Liver (tissue), 9 donors: ENCODE results near the gene FBXO8. TPM values are rescaled to one million over a fixed set of nuclear protein-coding genes. Genes with fewer than 3 reads are reported as not detected.

Experiments
- DNase-seq: peaks from one replicate; pipeline ENCODE4 v3.0.0-alpha.2; 2017; ENCODE audit warnings: low spot score
- H3K27ac ChIP-seq, 2 donors: one replicate each; pipeline ENCODE4 v1.7.0; 2013; ENCODE audit warnings: inconsistent platforms in 2 of 2, low read length in 2 of 2, control low read depth in 1 of 2, low read depth in 1 of 2, mild to moderate bottlenecking in 1 of 2
- H3K27me3 ChIP-seq, 4 donors: one replicate each; pipeline versions ENCODE4 v1.6.1 to v1.7.0; 2013; ENCODE audit warnings: low read length in 3 of 4, inconsistent platforms in 1 of 4, mild to moderate bottlenecking in 1 of 4, moderate library complexity in 1 of 4; ENCODE audit not compliant: control insufficient read depth in 4 of 4, insufficient read depth in 4 of 4
- H3K36me3 ChIP-seq, 4 donors: one replicate each; pipeline versions ENCODE4 v1.6.1 to v1.7.0; 2013; ENCODE audit warnings: low read length in 3 of 4, mild to moderate bottlenecking in 3 of 4, low read depth in 1 of 4, moderate library complexity in 1 of 4; ENCODE audit not compliant: control insufficient read depth in 4 of 4, insufficient read depth in 3 of 4
- H3K4me1 ChIP-seq, 4 donors: one replicate each; pipeline versions ENCODE4 v1.6.1 to v1.7.0; 2013; ENCODE audit warnings: low read length in 3 of 4, mild to moderate bottlenecking in 3 of 4, moderate library complexity in 1 of 4; ENCODE audit not compliant: control insufficient read depth in 4 of 4, insufficient read depth in 4 of 4
- H3K4me3 ChIP-seq, 3 donors: one replicate each; pipeline versions ENCODE4 v1.6.1 to v1.7.0; 2013; ENCODE audit warnings: low read length in 3 of 3, control low read depth in 1 of 3, low read depth in 1 of 3, mild to moderate bottlenecking in 1 of 3
- H3K9ac ChIP-seq, 2 donors: one replicate each; pipeline ENCODE4 v1.7.0; 2013; ENCODE audit warnings: low read length in 2 of 2, mild to moderate bottlenecking in 2 of 2, moderate library complexity in 2 of 2, control low read depth in 1 of 2, low read depth in 1 of 2
- H3K9me3 ChIP-seq, 4 donors: one replicate each; pipeline versions ENCODE4 v1.6.1 to v1.7.0; 2013; ENCODE audit warnings: low read length in 3 of 4; ENCODE audit not compliant: control insufficient read depth in 4 of 4
- EGR1 ChIP-seq, 2 donors: IDR thresholded peaks; 2 replicates each; pipeline ENCODE4 v1.6.1; 2016 to 2018; ENCODE audit warnings: antibody characterized with exemption in 2 of 2, low read depth in 2 of 2
- FOXA2 ChIP-seq: IDR thresholded peaks from 2 replicates; pipeline ENCODE4 v1.6.1; 2016; ENCODE audit warnings: antibody characterized with exemption
- HNF4A ChIP-seq, 2 donors: conservative IDR thresholded peaks; 2 replicates each; pipeline ENCODE4 v1.6.1; 2016; ENCODE audit warnings: antibody characterized with exemption in 2 of 2, mild to moderate bottlenecking in 2 of 2
- HNF4G ChIP-seq: IDR thresholded peaks from 2 replicates; pipeline ENCODE4 v1.6.1; 2016; ENCODE audit warnings: antibody characterized with exemption
- JUND ChIP-seq, 2 donors: IDR thresholded peaks; 2 replicates each; pipeline ENCODE4 v1.6.1; 2016; ENCODE audit warnings: antibody characterized with exemption in 2 of 2
- NR2F2 ChIP-seq: IDR thresholded peaks from 2 replicates; pipeline ENCODE4 v1.6.1; 2016; ENCODE audit warnings: antibody characterized with exemption
- RAD21 ChIP-seq, 2 donors: IDR thresholded peaks; 2 replicates each; pipeline ENCODE4 v1.6.1; 2016; ENCODE audit warnings: antibody characterized with exemption in 2 of 2, mild to moderate bottlenecking in 2 of 2
- RXRA ChIP-seq, 2 donors: IDR thresholded peaks; 2 replicates each; pipeline ENCODE4 v1.6.1; 2017 to 2018; ENCODE audit warnings: antibody characterized with exemption in 2 of 2, mild to moderate bottlenecking in 1 of 2
- SP1 ChIP-seq: IDR thresholded peaks from 2 replicates; pipeline ENCODE4 v1.6.1; 2018; ENCODE audit warnings: antibody characterized with exemption, mild to moderate bottlenecking
- TAF1 ChIP-seq: conservative IDR thresholded peaks from 2 replicates; pipeline ENCODE4 v1.6.1; 2016; ENCODE audit warnings: antibody characterized with exemption, mild to moderate bottlenecking
- YY1 ChIP-seq: IDR thresholded peaks from 2 replicates; pipeline ENCODE4 v1.6.1; 2016; ENCODE audit warnings: antibody characterized with exemption, mild to moderate bottlenecking
- WGBS: extraction: QIAGEN DNeasy Blood & Tissue Kit; methylation state at CpG from one replicate; pipeline ENCODE4 v1.1.7; 2013; 5-methylcytosine and 5-hydroxymethylcytosine counted together
- polyA plus RNA-seq, 2 donors: library from polyadenylated mRNA; stranded (reverse) in 1 of 2; unstranded in 1 of 2; fragments of 200-250 nt in 1 of 2; fragments of >200 nt in 1 of 2; fragmentation: Nextera tagmentation in 1 of 2; extraction: Ambion mirVana in 1 of 2; gene quantifications; one replicate each; pipeline versions ENCODE4 v1.2.1 to v1.2.3, GENCODE V29; 2013 to 2015
- total RNA-seq, 2 donors: library from RNA; depleted of rRNA; stranded (reverse); fragments of >200 nt; gene quantifications; one replicate each; pipeline ENCODE4 v1.2.3, GENCODE V29; 2014
- TF ChIP-seq, protein P1 (sequence below): fragments of 150-350 bp; IDR thresholded peaks from 2 replicates; pipeline ENCODE4 v1.5.1; 2017; ENCODE audit warnings: improper control_type of control experiment, low read depth, low read length; ENCODE audit not compliant: missing input control
- TF ChIP-seq, protein P2 (sequence below): IDR thresholded peaks from 2 replicates; pipeline ENCODE4 v1.6.1; 2016; ENCODE audit warnings: antibody characterized with exemption, mild to moderate bottlenecking
- donor health status: healthy.
- donor health status: healthy.
- donor health status: healthy.
- donor health status: healthy.
- donor health status: healthy.

The FBXO8 gene
- total and polyA plus RNA-seq, 4 donors, result 15.0 to 56.1 (median 35.1) TPM

DNA sequence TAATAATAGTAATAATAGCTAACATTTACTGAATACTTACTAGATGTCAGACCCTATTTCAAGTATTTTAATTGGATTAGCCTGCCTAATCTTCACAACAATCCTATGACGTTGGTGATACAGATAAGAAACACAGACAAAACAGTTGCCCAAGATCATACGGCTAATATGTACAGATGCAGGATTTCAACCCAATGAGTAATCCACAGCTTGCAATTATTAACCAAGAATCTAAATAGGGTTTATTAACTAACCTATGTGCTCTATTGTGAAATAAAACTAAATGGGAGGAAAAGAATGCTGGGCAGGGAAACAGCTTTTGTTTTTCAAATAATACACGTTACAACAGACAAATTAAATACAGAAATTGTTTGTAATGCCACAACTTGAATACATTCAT is 23.4 kb downstream of the FBXO8 start (continued):
- TF ChIP-seq, protein P1, sequence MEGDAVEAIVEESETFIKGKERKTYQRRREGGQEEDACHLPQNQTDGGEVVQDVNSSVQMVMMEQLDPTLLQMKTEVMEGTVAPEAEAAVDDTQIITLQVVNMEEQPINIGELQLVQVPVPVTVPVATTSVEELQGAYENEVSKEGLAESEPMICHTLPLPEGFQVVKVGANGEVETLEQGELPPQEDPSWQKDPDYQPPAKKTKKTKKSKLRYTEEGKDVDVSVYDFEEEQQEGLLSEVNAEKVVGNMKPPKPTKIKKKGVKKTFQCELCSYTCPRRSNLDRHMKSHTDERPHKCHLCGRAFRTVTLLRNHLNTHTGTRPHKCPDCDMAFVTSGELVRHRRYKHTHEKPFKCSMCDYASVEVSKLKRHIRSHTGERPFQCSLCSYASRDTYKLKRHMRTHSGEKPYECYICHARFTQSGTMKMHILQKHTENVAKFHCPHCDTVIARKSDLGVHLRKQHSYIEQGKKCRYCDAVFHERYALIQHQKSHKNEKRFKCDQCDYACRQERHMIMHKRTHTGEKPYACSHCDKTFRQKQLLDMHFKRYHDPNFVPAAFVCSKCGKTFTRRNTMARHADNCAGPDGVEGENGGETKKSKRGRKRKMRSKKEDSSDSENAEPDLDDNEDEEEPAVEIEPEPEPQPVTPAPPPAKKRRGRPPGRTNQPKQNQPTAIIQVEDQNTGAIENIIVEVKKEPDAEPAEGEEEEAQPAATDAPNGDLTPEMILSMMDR, result no peak
- TF ChIP-seq TAF1, result no peak
- peak; percentile 38 to 62 for TF ChIP-seq HNF4A (conservative IDR thresholded peaks at IDR 0.05)
- TF ChIP-seq FOXA2, result peak; percentile 68
- TF ChIP-seq NR2F2, result no peak
- peak; percentile 48 for TF ChIP-seq SP1

DNA sequence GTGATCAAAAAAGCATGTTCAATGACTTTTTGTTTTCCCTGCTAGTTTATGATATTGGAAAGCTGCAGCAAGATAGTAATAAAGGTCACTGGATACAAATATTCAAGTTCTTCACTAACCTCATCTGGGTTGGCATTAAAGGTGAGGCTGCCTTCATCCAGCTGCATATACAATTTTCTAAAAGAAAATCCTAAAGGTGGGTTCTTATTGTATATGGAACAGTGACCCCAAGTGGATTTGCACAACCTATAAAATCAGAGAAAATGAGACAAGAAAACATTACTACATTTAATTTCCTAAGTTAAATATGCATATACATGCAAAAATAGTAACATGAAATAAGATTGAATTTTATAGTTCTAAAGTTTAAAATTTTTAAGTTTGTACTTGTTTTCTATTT is 23.9 kb downstream of the FBXO8 start:
- no peak overlapping the region for H3K4me3 ChIP-seq
- H3K36me3 ChIP-seq, result peaks cover 0 to 5% (median 0%) of the 10 kb centered on the region in 4 donors
- TF ChIP-seq EGR1 (IDR thresholded peaks at IDR 0.05; ENCODE audit: low read depth in 2 of 2) (no peak), YY1 (no peak), NR2F2 (no peak), HNF4G (no peak), TAF1 (no peak)
- H3K9ac ChIP-seq, result no peak overlapping the region
- DNase-seq, result no peak
- no peaks in the 10 kb centered on the region for H3K27me3 ChIP-seq
- no peaks in the 10 kb centered on the region for H3K9me3 ChIP-seq
- peaks cover 2 to 31% (median 16%) of the 10 kb centered on the region in 4 donors for H3K4me1 ChIP-seq
- peak overlapping the region in 1 of 2 donors; percentile 8 for H3K27ac ChIP-seq

DNA sequence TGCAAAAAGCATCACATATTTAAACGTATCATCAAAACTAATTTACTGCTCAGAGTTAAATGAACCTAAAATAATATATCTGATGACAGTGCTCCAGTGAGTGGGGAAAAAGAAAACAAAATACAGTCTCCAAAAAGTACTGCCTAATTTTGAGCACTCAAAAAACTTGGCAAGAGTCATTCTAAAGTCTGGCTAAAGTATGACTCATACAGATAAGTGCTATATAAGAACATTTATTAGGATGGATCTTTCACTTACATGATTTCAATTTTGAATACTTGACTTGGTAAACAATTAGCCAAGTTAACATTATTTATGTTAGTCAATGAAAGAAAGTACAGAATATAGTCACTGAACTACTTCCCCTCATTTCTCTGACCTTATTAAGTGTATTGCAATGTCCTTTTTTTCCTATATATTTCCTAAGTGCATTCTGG is 27.2 kb downstream of the FBXO8 start:
- Histone ChIP-seq H3K27me3 (no peaks in the 10 kb centered on the region), H3K27ac (no peak overlapping the region), H3K9ac (no peak overlapping the region), H3K36me3 (peaks cover 0 to 5% (median 0%) of the 10 kb centered on the region in 4 donors), H3K4me3 (no peak overlapping the region), H3K9me3 (no peaks in the 10 kb centered on the region), H3K4me1 (peaks cover 0 to 14% (median 6%) of the 10 kb centered on the region in 4 donors)
- WGBS, result 90% methylated on average over 1 of the region's 1 CpG
- DNase-seq, result no peak
- TF ChIP-seq JUND (IDR thresholded peaks at IDR 0.05) (peak; percentile 25 to 38), RAD21 (IDR thresholded peaks at IDR 0.05) (no peak), RXRA (IDR thresholded peaks at IDR 0.05) (no peak)
- TF ChIP-seq, protein P1, result no peak
- TF ChIP-seq, protein P2, sequence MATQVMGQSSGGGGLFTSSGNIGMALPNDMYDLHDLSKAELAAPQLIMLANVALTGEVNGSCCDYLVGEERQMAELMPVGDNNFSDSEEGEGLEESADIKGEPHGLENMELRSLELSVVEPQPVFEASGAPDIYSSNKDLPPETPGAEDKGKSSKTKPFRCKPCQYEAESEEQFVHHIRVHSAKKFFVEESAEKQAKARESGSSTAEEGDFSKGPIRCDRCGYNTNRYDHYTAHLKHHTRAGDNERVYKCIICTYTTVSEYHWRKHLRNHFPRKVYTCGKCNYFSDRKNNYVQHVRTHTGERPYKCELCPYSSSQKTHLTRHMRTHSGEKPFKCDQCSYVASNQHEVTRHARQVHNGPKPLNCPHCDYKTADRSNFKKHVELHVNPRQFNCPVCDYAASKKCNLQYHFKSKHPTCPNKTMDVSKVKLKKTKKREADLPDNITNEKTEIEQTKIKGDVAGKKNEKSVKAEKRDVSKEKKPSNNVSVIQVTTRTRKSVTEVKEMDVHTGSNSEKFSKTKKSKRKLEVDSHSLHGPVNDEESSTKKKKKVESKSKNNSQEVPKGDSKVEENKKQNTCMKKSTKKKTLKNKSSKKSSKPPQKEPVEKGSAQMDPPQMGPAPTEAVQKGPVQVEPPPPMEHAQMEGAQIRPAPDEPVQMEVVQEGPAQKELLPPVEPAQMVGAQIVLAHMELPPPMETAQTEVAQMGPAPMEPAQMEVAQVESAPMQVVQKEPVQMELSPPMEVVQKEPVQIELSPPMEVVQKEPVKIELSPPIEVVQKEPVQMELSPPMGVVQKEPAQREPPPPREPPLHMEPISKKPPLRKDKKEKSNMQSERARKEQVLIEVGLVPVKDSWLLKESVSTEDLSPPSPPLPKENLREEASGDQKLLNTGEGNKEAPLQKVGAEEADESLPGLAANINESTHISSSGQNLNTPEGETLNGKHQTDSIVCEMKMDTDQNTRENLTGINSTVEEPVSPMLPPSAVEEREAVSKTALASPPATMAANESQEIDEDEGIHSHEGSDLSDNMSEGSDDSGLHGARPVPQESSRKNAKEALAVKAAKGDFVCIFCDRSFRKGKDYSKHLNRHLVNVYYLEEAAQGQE, result no peak
